Activated CD4-positive, CD25-positive, alpha-beta regulatory T cell treated with anti-CD3 and anti-CD28 coated beads, Interleukin-2, amount 50 U/mL, for 24 hours (primary cell): ENCODE results near the gene CDKAL1.
"Not testable (repeated sequence)": the region's sequence is repeated elsewhere in the genome, so short reads cannot be mapped to it uniquely, and the experiment has no call there.

Experiments used
- ATAC-seq, 2 donors: fragments of 150-1000 bp; cut with Tn5 transposase; one replicate each; pipeline ENCODE4 v1.10.0; 2021; ENCODE audit warnings: mild to moderate bottlenecking in 1 of 2, moderate library complexity in 1 of 2

CDKAL1 gene

DNA sequence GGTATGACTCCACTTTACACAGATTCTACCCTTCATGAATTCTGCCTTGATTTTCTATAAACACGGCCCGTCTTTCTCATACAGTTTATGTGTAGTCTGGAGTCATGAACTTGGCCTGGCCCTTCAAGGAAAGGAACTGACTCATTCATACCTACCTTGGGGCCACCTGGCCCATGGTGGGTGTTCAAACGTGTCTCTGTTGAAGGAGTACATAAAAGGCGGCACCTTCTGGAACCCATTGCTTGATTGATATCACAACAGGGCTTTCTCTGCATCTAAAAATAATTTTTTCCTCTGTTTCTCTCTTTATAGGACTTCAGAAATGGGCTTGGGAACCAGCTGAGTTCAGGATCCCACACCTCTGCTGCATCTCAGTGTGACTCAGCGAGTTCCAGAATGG is 696.3 kb downstream of the CDKAL1 start:
- ATAC-seq = no peak

DNA sequence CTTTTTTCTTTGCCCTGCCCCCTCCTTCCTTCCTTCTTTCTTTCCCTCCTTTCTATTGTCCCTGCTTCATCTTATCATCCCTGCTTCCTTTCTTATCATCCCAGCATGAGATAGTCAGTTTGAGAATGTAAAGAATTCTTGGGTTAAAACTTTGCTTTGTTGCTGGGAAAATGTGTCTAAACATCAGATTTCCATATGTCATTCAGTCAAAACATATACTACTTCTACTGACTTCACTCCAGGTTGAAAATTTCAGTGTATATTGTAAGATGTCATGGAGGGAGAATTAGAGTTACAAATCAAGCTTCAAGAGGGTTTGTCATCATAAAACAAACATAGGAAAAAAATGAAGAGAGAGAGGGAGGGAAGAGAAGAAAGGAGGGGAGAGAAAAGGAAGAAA is 700.9 kb downstream of the CDKAL1 start:
- ATAC-seq = no peak

DNA sequence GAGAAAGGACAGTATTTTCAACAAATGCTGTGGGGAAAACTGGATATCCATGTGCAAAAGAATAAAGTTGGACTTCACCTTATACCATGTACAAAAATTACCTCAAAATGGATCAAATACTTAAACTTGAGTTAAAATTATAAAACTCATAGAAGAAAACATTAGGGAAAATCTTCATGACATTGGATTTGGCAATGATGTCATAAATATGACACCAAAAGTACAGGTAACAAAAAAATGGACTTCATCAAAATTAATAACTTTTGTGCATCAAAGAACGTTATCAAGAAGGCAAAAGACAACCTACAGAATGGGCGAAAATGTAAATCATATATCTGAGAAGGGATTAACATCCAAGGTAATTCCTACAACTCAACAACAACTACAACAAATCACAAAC is 704.0 kb downstream of the CDKAL1 start:
- ATAC-seq = no peak

DNA sequence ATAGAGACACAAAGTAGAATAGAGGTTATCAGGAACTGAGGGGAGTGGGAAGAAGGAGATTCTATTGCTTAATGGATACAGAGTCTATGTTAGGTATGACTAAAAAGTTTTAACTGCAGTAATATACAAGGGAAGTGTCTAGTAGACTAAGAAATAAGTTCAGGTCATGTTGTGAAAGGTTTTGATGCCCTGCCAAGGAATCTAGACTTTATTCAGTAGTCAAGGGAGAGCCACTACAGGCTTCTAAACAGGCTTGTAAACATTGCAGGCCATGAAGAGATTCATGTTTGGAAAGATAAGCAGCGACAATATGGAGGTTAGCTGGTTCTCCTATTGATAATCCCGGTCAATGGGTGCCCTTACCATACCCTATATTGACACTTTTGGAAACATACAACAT is 706.5 kb downstream of the CDKAL1 start:
- no peak for ATAC-seq

DNA sequence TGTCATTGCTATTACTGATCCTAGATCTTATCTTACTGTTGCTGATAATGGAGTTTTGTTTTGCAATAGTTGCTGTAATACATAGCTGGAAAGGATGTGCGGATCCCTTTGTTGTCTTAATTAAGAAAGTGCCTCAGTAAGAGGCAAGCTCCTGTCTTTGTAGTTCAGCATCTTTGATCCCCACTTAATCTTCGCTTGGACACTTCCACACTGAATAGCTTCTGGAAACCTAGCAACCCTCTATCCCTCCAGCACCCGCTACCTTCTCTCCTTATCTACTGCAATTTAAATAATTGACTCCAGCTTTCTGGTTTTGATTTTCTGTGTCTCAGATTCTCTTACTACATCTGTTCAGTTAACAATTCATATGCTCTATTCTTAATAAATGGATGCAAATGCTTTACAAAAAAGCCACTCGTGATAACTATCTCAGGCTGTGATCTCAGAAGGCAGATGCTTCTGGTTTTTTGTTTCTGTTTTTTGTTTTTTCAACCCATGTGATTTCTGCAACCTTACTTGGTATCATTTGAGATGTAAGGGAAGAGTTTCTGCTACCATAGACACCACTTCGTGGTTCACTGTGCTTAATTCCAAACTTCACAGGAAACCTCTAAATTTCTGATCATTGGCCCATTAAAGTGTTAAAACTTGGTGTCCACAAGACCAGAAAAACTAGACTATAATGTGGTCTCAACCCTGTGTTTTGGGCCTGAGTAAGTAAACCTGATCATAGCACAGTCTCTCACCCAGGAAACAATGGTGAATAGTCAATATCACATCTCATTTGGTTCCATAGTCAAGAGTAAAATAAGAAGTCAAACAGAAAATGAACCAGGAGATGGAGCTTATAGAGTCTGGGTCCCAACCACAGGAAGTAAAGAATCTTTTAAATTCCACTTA is 707.2 kb downstream of the CDKAL1 start:
- no peak for ATAC-seq

DNA sequence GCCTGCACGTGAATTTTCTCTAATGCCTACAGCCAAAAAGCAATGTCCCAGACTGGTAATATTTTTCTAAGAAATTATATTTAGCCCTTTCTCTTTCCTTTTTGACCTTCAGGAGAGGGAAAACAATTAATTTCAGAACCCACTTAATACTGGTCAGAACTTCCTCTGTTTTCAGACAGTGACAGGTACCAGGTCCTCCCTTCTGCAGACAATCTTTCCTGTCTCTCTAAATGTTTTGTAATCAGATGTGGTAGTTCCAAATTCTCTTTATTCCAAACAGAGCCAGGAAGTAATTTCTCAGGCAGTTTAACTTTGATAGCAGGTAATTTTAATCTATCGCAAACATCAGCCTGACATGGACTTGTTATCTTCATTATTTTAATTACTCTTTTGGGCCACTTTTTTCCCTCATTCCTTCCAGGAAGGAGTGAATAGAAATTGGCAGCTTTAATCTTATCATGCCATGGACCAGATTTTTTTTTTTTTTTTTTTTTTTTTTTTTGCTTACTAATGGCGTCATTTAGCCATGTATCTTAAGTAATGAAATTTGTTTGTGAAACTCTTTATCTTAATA is 710.7 kb downstream of the CDKAL1 start:
- ATAC-seq = no peak

DNA sequence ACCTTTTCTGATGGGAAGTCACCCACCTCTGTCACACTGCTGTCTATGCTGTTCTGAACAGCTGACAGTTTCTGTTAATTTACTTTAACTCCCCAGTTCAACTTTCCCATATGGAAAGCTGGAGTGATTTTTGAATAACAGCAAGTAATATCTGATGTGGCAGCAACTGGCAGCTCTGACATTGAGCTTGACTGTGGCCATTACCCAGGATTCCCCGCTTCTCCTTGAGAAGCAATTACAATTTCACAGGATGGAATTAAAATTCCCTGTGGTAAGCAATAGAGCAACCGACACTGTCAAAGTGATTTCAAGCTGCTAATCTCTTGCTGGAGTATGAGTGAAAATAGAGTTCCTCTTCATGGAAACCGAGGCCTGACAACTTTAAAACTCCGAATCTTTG is 711.2 kb downstream of the CDKAL1 start:
- no peak for ATAC-seq

DNA sequence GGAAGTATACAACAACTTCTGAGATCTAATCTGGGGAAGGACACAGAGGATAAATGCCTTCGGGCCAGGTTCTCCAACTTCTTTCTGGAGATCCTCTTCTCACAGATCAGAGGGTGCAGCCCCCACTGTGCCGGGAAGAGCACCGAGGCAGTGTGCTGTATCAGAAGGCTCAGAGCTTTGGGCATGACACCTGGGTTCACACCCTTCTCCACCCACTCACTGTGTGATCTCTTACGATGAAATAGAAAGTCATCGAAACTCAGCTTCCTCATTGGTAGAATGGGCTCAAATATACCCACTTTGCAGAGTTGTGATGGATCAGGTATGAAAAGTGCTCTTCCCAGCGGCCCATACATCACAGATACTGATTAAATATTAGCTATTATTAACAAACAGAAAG is 711.8 kb downstream of the CDKAL1 start:
- ATAC-seq = no peak

DNA sequence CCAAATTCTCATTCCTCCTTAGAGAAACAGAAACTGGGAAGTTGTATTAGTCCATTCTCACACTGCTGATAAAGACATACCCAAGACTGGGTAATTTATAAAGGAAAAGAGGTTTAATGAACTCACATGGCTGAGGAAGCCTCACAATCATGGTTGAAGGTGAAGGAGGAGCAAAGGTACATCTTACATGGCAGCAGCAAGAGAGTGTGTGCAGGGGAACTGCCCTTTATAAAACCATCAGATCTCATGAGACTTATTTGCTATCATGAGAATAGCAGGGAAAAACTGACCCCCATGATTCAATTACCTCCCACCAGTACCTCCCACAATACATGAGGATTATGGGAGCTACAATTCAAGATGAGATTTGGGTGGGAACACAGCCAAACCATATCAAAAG is 720.2 kb downstream of the CDKAL1 start:
- not testable (repeated sequence) for ATAC-seq

DNA sequence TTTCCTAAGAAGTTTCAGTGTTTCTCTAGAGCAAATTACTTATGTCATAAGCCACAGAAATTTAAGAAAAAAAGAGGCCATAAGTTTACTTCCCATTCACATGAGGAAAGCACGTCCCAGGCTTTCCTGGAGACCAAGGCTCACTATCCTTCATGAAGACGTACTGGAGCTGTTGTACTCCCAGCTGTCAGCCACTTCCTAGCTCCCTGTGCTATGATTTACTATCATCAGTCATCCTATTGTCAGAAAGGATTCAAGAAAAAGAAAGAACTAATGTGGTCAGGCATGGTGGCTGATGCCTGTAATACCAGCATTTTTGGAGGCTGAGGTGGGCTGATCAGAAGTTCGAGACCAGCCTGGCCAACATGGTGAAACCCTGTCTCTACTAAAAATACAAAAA is 721.9 kb downstream of the CDKAL1 start:
- ATAC-seq = no peak

DNA sequence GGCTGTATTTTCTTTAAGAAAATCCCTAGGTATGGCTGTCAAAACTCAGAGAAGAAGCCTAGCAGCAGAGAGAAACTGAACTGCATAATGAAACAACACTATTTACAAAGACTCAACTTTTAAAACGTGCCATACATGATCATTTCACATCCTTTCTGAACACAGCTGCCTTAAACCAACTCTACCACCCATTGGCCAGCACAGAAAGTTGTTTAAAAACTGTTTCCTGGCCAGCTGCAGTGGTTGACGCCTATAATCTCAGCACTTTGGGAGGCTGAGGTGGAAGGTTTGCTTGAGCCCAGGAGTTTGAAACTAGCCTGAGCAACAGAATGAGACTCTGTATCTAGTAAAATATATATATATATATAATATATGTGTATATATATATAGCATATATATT is 722.9 kb downstream of the CDKAL1 start:
- no peak for ATAC-seq

DNA sequence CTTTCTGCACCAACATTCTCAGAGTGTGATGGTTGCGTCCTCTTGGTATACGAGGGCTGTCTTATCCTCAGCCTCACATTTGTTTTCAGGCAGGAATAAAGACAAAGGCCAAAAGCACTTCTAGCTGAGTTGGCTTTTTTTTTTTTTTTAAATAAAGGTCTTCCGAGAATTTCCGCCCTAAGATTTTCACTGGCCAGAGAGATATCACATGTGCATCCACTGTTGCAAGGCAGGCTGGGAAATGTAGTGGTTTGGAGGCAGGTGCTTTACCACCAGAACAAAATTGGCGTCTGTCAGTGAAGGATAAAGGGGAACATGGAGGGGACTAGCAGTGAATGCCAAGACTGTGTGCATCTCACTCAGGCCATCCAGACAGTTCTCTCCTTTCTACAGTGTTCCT is 724.4 kb downstream of the CDKAL1 start:
- no peak for ATAC-seq

DNA sequence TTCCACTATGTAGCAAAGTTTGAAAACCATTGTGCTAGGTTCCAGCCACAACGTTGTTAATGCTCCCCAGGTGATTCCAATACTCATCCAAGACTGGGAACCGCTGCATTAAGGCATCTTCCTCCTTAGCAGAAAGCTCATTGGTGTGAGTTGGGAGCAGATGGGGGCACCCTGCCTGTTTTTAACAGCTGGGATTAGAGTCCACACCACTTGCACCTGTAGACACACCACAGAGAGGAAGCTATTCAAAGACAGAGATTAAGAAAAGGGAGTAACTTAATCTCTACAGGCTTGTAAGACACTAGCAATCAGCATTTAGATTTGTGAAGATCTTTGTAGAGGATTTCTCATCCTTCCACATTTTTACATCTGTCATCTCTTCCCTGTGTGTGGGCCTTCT is 725.4 kb downstream of the CDKAL1 start:
- ATAC-seq = no peak

DNA sequence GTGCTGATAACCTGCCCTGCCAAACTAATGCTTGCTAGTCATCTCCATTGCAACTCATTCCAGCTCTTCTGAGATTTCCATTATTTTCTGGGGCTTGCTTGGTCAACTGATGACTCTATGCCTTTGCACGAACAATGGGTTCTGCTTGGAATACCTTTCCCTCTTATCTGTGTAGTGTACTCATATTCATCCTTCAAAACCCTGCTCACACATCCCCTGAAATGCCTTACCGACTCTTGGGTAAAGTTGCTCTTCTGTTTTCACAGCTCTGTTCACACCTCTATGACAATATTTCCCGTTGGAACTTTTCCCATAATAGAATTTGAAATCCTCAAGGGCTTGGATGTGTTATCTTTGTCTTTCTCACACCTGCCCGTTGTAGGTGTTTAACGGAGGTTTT is 728.2 kb downstream of the CDKAL1 start:
- ATAC-seq = no peak

DNA sequence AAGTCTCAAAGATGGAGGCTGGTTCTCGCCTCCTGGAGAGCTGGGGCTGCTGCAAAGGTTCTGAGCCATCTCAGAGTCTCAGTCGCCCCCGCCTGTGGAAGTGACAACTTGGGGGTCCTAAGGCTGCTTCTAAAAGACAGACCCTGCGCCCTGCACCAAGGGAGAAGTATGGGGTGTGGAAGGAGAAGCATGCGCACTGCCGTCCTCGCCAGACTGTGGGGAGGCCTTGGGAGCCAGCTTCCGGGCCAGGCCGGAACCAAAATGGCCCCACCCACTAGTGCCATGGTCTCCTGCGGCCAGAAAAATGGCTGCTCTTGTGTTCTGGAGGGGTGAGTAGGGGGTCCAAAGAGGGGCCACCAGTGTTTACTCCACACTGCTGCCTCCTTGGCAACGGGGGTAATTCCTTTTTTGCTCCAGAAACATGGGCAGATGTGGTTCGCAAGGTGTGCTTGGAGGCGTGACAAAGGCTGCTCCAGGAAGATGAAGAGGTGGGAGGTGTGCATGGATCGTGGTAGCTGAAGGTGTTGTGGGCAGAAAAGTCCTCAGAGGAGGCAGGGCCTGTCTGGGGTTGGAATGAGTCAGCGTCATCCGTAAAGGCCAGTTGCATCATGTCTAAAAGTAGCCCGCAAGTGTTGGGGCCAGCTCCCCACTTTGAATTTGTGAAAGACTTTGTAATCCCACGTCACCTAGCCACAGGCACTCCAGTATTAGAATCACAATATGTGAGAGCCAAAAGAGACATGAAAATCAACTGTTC is 729.5 kb downstream of the CDKAL1 start:
- no peak for ATAC-seq

DNA sequence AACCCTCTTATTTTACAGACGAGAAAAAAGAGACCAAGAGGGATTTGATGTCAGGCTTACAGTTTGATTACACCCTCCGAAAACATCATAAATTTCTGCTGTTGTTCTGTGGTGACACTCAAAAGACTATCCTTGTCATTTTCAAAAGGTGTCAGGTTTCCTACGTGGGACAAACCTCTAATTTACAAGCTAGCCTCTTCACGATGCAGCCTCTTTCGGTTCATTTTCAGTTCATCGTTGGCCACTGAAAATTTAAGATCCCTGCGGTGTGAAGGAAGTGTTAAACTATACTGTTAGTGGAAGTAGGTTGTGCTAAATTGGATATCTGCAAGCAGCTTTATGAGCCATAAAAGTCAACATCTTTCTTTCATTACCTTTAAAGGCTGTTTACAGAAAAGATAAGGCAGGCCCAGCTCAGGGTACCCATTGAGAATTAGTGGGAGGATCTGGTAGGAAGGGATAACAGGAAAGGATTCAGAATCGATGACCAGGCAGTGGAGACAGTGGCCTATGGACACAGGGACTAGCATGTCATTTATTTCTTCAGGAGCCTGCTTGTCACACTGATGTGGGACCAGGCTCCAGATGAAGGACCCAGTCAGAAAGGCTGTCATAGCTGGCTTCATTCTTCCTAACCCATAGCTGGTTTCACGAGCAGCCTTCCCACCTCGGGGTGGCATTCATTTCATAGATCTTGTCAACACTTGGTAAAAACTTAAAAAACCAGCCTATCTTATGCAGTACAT is 730.2 kb downstream of the CDKAL1 start:
- ATAC-seq = no peak

DNA sequence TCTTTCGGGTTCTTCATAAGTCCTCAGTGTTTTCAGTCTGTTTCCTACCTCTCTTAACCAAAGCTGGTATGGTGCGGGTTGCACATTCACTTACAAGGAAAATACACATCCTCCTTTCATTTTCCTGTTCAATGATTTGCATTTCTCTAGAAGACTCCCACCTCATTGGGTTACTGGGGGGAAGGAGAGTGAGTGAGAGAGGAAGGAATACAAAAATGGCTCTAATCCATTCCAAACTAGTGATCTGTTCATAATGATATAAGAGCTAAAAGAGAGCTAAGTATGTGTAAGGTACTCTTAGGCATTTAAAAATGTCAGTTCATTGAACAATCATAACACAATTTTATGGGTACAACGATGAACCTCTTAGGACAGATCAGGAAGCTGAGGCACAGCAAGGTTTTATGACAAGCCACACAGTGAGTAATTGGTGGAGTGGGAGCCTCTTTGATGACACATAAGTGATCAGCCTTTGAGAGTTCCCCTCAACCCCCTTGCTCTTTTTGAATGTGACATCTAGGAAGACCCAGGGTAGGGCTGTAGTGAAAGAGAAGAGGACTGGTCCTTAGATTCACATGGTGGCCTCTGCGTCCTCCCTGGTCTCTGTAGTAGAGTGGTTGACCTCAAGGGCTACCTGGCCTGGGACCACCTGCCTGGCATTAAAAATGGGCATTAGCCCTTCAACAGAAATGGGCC is 730.9 kb downstream of the CDKAL1 start:
- ATAC-seq = peak; percentile 85 to 87

DNA sequence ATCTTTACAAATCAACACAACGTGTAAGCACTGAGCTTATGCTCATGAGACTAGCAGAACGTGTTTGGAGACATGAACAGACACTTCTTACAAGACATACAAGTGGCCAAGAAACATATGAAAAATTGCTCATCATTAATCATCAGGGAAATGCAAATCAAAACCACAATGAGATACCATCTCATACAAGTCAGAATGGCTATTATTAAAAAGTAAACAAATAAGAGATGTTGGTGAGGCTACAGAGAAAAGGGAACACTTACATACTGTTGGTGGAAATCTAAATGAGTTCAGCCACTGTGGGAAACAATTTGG is 731.4 kb downstream of the CDKAL1 start:
- ATAC-seq = peak; percentile 46 to 48

DNA sequence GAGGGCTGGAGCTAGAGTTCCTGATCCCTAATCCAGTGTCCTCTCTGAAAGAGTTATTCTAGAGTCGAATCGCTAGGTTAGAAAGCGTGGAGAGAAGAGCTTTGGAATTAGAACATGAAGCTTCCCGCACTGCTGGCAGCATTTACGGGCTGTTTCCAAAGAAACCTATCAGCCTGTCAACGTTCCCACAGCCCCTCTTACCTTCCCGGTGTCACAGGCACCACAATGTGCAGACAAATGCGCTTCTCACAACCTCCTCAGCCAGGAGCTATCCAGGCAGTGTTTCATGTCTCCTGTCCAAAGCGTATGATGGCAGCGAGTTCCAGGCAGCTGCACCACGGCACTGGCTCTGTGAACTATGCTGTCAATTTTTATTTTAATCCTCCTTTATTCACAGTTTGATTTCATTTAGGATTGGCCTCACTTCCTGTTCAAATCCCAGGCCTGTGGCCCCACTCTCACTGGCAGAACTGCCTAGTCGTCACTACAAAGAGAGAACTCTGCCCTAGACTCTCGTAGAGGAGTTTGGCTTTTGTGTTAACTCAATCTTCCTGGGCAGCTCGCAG is 736.5 kb downstream of the CDKAL1 start:
- ATAC-seq = no peak

DNA sequence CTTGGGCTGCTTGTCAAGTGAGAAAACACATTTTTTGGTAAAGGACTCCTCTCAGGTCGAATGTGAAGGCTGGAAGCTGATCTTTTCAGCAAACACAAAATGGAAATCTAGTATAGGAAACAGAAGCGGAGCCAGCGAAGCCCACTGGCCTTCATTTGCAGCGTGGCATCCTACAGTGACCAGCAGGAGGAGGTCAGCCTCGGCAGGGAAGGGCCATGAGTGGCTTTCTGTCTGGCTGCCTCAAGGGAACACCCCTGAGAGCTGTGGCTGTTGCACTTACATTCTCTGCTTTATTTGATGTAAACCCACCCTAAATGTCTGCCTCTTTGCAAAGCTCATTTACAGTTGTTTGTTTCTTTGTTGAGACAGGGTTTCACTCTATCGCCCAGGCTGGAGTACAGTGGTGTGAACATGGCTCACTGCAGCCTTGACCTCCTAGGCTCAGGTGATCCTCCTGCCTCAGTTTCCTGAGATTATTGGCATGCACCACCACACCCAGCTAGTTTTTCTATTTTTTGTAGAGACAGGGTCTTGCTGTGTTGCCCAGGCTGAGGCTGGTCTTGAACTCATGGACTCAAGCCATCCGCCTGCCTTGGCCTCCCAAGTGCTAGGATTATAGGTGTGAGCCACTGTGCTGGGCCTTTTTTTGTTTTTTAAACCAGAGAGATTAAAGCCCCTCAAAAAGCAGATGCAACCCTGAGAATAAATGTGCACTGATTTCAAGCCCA is 737.3 kb downstream of the CDKAL1 start:
- ATAC-seq = no peak

DNA sequence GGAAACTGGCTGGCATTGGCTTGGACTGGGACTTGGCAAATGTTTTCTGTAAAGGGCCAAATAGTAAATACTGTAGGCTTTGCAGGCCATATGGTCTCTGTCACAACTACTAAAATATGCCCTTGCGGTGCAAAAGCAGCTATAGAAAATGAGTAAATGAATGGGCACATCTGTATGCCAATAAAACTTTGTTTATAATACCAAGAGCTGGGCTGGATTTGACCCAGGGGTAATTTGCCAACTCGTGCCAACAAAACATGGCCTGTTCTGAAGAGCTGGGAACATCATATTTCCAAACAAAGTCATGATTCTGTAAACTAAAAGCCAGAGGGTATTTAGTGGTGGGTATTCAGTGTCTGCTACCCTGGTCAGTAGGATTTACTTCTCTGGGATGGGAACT is 739.2 kb downstream of the CDKAL1 start:
- no peak for ATAC-seq

DNA sequence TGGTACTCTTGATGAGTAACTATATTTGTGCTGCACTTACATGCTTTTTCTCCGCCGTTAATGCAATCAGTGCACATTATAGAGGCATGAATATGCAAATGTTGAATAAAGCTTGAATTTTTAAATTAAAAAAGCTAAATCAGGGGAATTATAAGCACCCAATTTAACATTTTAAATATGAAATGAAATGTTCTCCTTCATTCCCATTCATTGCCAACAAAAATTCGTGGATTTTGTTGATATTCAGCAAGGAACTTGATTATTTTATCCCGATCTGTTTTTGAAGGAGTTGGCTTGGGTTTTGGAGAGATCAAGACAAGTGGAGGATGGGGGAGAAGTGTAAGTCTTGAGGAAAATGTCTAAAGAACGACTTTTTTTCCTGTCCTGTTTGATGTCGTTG is 740.6 kb downstream of the CDKAL1 start:
- no peak for ATAC-seq
